ENCODE results near the gene PRKD2. TPM values are rescaled to one million over a fixed set of nuclear protein-coding genes. Genes with fewer than 3 reads are reported as not detected.

PRKD2 gene
- total RNA-seq, 1 donor from 2014 or later: 28.4 TPM

GRCh38 chr19:46661735-46662592, 55.0 kb downstream of the PRKD2 start:
- peak; percentile 51 for DNase-seq (ENCODE audit: low read depth)
- peak overlapping the region; percentile 53 for H3K4me3 ChIP-seq (ENCODE audit: low read depth, low read length)
- TF ChIP-seq CTCF (conservative IDR thresholded peaks at IDR 0.05; ENCODE audit: low read depth, low read length): peak; percentile 95

- TF ChIP-seq CTCF (conservative IDR thresholded peaks at IDR 0.05; ENCODE audit: low read depth, low read length): no peak
- peak; percentile 79 for DNase-seq (ENCODE audit: low read depth)
- H3K4me3 ChIP-seq (ENCODE audit: low read depth, low read length): peak within 1 kb of the TSS; percentile 53
Observed at GRCh38 chr19:46661020-46661731, 55.7 kb downstream of the PRKD2 start, which contains the start of gene DACT3. DACT3 (minus strand) TSS chr19:46661182; CDS start chr19:46661064, 118 bp downstream.

GRCh38 chr19:46660551-46661019, 56.3 kb downstream of the PRKD2 start:
- peak overlapping the region; percentile 47 for H3K4me3 ChIP-seq (ENCODE audit: low read depth, low read length)
- no peak for TF ChIP-seq CTCF (conservative IDR thresholded peaks at IDR 0.05; ENCODE audit: low read depth, low read length)
- DNase-seq (ENCODE audit: low read depth): no peak

GRCh38 chr19:46660008-46660517, 56.9 kb downstream of the PRKD2 start:
- no peak for TF ChIP-seq CTCF (conservative IDR thresholded peaks at IDR 0.05; ENCODE audit: low read depth, low read length)
- no peak overlapping the region for H3K4me3 ChIP-seq (ENCODE audit: low read depth, low read length)
- DNase-seq (ENCODE audit: low read depth): no peak

- no peak for TF ChIP-seq CTCF (conservative IDR thresholded peaks at IDR 0.05; ENCODE audit: low read depth, low read length)
- no peak for DNase-seq (ENCODE audit: low read depth)
- no peak overlapping the region for H3K4me3 ChIP-seq (ENCODE audit: low read depth, low read length)
Observed at GRCh38 chr19:46659151-46660007, 57.5 kb downstream of the PRKD2 start.

GRCh38 chr19:46656541-46656940, 60.4 kb downstream of the PRKD2 start:
- no peak for TF ChIP-seq CTCF (conservative IDR thresholded peaks at IDR 0.05; ENCODE audit: low read depth, low read length)
- no peak overlapping the region for H3K4me3 ChIP-seq (ENCODE audit: low read depth, low read length)
- DNase-seq (ENCODE audit: low read depth): no peak
